HepG2 (cell line): ENCODE data around the gene CEACAM16. TPM values are rescaled to one million over a fixed set of nuclear protein-coding genes. Genes with fewer than 3 reads are reported as not detected.
A peak's percentile ranks its signal among the peaks of the same experiment; 100 is the strongest.

Source experiments
- ADNP ChIP-seq: sonication (generic); formaldehyde crosslinking; IDR thresholded peaks from 2 replicates; pipeline ENCODE4 v1.4.0; 2020; ENCODE audit warnings: missing genetic modification reagents
- BCL6 ChIP-seq: IDR thresholded peaks from 2 replicates; pipeline ENCODE4 v1.6.1; 2016; ENCODE audit warnings: missing genetic modification reagents, missing compliant biosample characterization
- CENPX ChIP-seq: sonication (generic); formaldehyde crosslinking; IDR thresholded peaks from 2 replicates; pipeline ENCODE4 v1.9.0; 2021; ENCODE audit warnings: mild to moderate bottlenecking, missing genetic modification reagents, moderate library complexity
- MXI1 ChIP-seq: IDR thresholded peaks from 3 replicates; pipeline ENCODE4 v1.6.1; 2012; ENCODE audit warnings: low read depth, low read length, inconsistent platforms, borderline replicate concordance
- MYNN ChIP-seq: sonication (generic); formaldehyde crosslinking; IDR thresholded peaks from 2 replicates; pipeline ENCODE4 v1.4.0; 2020; ENCODE audit warnings: mild to moderate bottlenecking, low read depth, missing genetic modification reagents
- NBN ChIP-seq: fragments of 450-650 bp; conservative IDR thresholded peaks from 2 replicates; pipeline ENCODE4 v1.6.1; 2017
- NFYB ChIP-seq: sonication (generic); formaldehyde crosslinking; IDR thresholded peaks from 2 replicates; pipeline ENCODE4 v1.4.0; 2020; ENCODE audit warnings: missing genetic modification reagents
- NPAS2 ChIP-seq: sonication (generic); formaldehyde crosslinking; IDR thresholded peaks from 2 replicates; pipeline ENCODE4 v1.8.0; 2022; ENCODE audit warnings: mild to moderate bottlenecking, missing genetic modification reagents, borderline replicate concordance
- NR2C2 ChIP-seq: sonication (generic); formaldehyde crosslinking; IDR thresholded peaks from 2 replicates; pipeline ENCODE4 v1.4.0; 2020; ENCODE audit warnings: missing genetic modification reagents, mild to moderate bottlenecking, moderate library complexity, borderline replicate concordance
- PAX8 ChIP-seq: sonication (generic); formaldehyde crosslinking; IDR thresholded peaks from 2 replicates; pipeline ENCODE4 v1.8.0; 2022; ENCODE audit warnings: mild to moderate bottlenecking, missing genetic modification reagents, borderline replicate concordance
- PPARG ChIP-seq: conservative IDR thresholded peaks from 2 replicates; pipeline ENCODE4 v1.6.1; 2016; ENCODE audit warnings: missing biosample characterization, missing genetic modification reagents
- SMAD9 ChIP-seq: sonication (generic); formaldehyde crosslinking; IDR thresholded peaks from 2 replicates; pipeline ENCODE4 v1.5.1; 2020; ENCODE audit warnings: mild to moderate bottlenecking, missing genetic modification reagents
- SOX5 ChIP-seq: IDR thresholded peaks from 2 replicates; pipeline ENCODE4 v1.6.1; 2016; ENCODE audit warnings: borderline replicate concordance
- SOX6 ChIP-seq, 2 experiments: fragments of 450-650 bp in 1 of 2; sonication (generic) in 1 of 2; formaldehyde crosslinking in 1 of 2; IDR thresholded peaks; 2 replicates each; pipeline versions ENCODE4 v1.4.0 to v1.6.1; 2017 to 2020; ENCODE audit warnings: antibody characterized with exemption in 1 of 2, mild to moderate bottlenecking in 1 of 2, missing genetic modification reagents in 1 of 2
- TBL1XR1 ChIP-seq: fragments of 150-350 bp; IDR thresholded peaks from 2 replicates; pipeline ENCODE4 v1.6.1; 2014; ENCODE audit warnings: borderline replicate concordance, low read length; ENCODE audit not compliant: partially characterized antibody
- YEATS2 ChIP-seq: sonication (generic); formaldehyde crosslinking; IDR thresholded peaks from 2 replicates; pipeline ENCODE4 v1.4.0; 2020; ENCODE audit warnings: missing genetic modification reagents, borderline replicate concordance
- ZHX1 ChIP-seq: sonication (generic); formaldehyde crosslinking; IDR thresholded peaks from 2 replicates; pipeline ENCODE4 v1.8.1; 2022; ENCODE audit warnings: low read depth, mild to moderate bottlenecking, missing genetic modification reagents
- ZNF20 ChIP-seq: sonication (generic); formaldehyde crosslinking; IDR thresholded peaks from 2 replicates; pipeline ENCODE4 v1.4.0; 2020; ENCODE audit warnings: mild to moderate bottlenecking, moderate library complexity, missing genetic modification reagents
- ZNF335 ChIP-seq: sonication (generic); formaldehyde crosslinking; IDR thresholded peaks from 2 replicates; pipeline ENCODE4 v1.4.0; 2020; ENCODE audit warnings: missing genetic modification reagents
- ZNF34 ChIP-seq: sonication (generic); formaldehyde crosslinking; IDR thresholded peaks from 2 replicates; pipeline ENCODE4 v1.4.0; 2020; ENCODE audit warnings: mild to moderate bottlenecking, missing genetic modification reagents, borderline replicate concordance
- ZNF543 ChIP-seq: sonication (generic); formaldehyde crosslinking; IDR thresholded peaks from 2 replicates; pipeline ENCODE4 v1.4.0; 2020; ENCODE audit warnings: mild to moderate bottlenecking, missing genetic modification reagents
- ZNF597 ChIP-seq: sonication (generic); formaldehyde crosslinking; IDR thresholded peaks from 2 replicates; pipeline ENCODE4 v1.5.0; 2020; ENCODE audit warnings: missing genetic modification reagents
- ZNF670 ChIP-seq: sonication (generic); formaldehyde crosslinking; IDR thresholded peaks from 2 replicates; pipeline ENCODE4 v1.8.0; 2022; ENCODE audit warnings: mild to moderate bottlenecking, missing genetic modification reagents, borderline replicate concordance
- ZNF709 ChIP-seq: sonication (generic); formaldehyde crosslinking; IDR thresholded peaks from 2 replicates; pipeline ENCODE4 v1.5.0; 2020; ENCODE audit warnings: mild to moderate bottlenecking, missing genetic modification reagents
- ZSCAN22 ChIP-seq: sonication (generic); formaldehyde crosslinking; IDR thresholded peaks from 2 replicates; pipeline ENCODE4 v1.4.0; 2020; ENCODE audit warnings: mild to moderate bottlenecking, missing genetic modification reagents
- polyA plus RNA-seq, 8 experiments: library from polyadenylated mRNA; depleted of rRNA in 3 of 8; stranded (reverse) in 7 of 8; unstranded in 1 of 8; fragments of >200 nt; fragmentation: Illumina TruSeq in 4 of 8; extraction: Trizol in 4 of 8; gene quantifications; 2 replicates each; pipeline versions ENCODE4 v1.2.1 to v1.2.3, GENCODE V29; 2011 to 2016; ENCODE audit warnings: low read depth in 4 of 8, missing spikeins in 1 of 8, mixed read lengths in 1 of 8; ENCODE audit not compliant: insufficient read depth in 1 of 8
- total RNA-seq, 5 experiments: library from RNA; depleted of rRNA; stranded (reverse); fragments of >200 nt; fragmentation: Illumina TruSeq; extraction: Trizol; gene quantifications; 2 replicates each; pipeline ENCODE4 v1.2.3, GENCODE V29; 2016; ENCODE audit warnings: low read depth in 1 of 5
- TF ChIP-seq, protein P1 (sequence below): sonication (generic); formaldehyde crosslinking; IDR thresholded peaks from 2 replicates; pipeline ENCODE4 v1.4.0; 2020; ENCODE audit warnings: missing genetic modification reagents
- TF ChIP-seq, protein P2 (sequence below): sonication (generic); formaldehyde crosslinking; IDR thresholded peaks from 2 replicates; pipeline ENCODE4 v1.4.0; 2020; ENCODE audit warnings: missing genetic modification reagents

Gene CEACAM16
- total and polyA plus RNA-seq, 2 of the 13 experiments (the other 11 are each of a cell fraction or from before 2014, with no cell fraction given) = not detected

- no peak for TF ChIP-seq ZNF543 (CRISPR knock-in tag)
- TF ChIP-seq, protein P1, sequence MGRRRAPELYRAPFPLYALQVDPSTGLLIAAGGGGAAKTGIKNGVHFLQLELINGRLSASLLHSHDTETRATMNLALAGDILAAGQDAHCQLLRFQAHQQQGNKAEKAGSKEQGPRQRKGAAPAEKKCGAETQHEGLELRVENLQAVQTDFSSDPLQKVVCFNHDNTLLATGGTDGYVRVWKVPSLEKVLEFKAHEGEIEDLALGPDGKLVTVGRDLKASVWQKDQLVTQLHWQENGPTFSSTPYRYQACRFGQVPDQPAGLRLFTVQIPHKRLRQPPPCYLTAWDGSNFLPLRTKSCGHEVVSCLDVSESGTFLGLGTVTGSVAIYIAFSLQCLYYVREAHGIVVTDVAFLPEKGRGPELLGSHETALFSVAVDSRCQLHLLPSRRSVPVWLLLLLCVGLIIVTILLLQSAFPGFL (CRISPR knock-in tag) = no peak
- TF ChIP-seq ZNF335 (CRISPR knock-in tag) = no peak
- TF ChIP-seq ZHX1 = no peak
- TF ChIP-seq CENPX (CRISPR knock-in tag) = no peak
- TF ChIP-seq NPAS2 (CRISPR knock-in tag) = no peak
- TF ChIP-seq SOX6 (IDR thresholded peaks at IDR 0.05) = no peak
- 0 out of 2 replicates have a peak, but pooled peaks have one; percentile 13 for TF ChIP-seq SOX6 (CRISPR knock-in tag; IDR thresholded peaks at IDR 0.05)
- no peak for TF ChIP-seq YEATS2 (CRISPR knock-in tag)
- peak; percentile 75 for TF ChIP-seq BCL6 (CRISPR knock-in tag)
- peak; percentile 63 for TF ChIP-seq TBL1XR1
- TF ChIP-seq PPARG (CRISPR knock-in tag) = no peak
- TF ChIP-seq ZNF670 = no peak
- TF ChIP-seq SOX5 (CRISPR knock-in tag) = peak; percentile 38; the same call in 1 of the 2 replicates
- TF ChIP-seq, protein P2, sequence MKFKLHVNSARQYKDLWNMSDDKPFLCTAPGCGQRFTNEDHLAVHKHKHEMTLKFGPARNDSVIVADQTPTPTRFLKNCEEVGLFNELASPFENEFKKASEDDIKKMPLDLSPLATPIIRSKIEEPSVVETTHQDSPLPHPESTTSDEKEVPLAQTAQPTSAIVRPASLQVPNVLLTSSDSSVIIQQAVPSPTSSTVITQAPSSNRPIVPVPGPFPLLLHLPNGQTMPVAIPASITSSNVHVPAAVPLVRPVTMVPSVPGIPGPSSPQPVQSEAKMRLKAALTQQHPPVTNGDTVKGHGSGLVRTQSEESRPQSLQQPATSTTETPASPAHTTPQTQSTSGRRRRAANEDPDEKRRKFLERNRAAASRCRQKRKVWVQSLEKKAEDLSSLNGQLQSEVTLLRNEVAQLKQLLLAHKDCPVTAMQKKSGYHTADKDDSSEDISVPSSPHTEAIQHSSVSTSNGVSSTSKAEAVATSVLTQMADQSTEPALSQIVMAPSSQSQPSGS (CRISPR knock-in tag) = no peak
- TF ChIP-seq ZNF20 = no peak
- TF ChIP-seq MXI1 = no peak
- TF ChIP-seq ZSCAN22 = no peak
- TF ChIP-seq ZNF34 (CRISPR knock-in tag) = no peak
- no peak for TF ChIP-seq NR2C2 (CRISPR knock-in tag)
- TF ChIP-seq NBN = no peak
- no peak for TF ChIP-seq ZNF709 (CRISPR knock-in tag)
- no peak for TF ChIP-seq ZNF597 (CRISPR knock-in tag)
- no peak for TF ChIP-seq ADNP (CRISPR knock-in tag)
- TF ChIP-seq PAX8 (CRISPR knock-in tag) = no peak
- TF ChIP-seq SMAD9 = no peak
- TF ChIP-seq NFYB (CRISPR knock-in tag) = no peak
- no peak for TF ChIP-seq MYNN (CRISPR knock-in tag)
Observed at GRCh38 chr19:44740351-44740824, 41.4 kb downstream of the CEACAM16 start (continued).
